Measurements from ENCODE around the gene IGLL1.

DNA sequence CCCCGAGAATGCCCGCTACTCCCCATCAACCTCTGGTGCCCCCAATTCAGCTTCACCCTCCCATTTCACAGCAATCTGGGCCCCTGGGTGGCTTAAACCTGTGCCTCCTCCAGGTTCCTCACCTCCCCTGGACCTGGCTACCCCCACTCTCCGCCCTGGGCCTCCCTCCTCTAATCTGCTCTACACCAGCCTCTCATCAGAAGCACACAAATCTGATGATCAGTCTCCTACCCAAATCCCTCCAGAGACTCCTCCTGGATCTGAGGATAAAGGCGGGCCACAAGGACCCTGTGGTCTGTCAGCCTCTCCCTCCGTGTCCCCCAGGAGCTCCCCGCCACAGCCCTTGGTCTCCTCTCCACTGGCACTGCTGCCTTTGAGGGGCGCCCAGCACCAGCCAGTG, 23.2 kb upstream of the IGLL1 start:
- TF ChIP-seq, protein P1, sequence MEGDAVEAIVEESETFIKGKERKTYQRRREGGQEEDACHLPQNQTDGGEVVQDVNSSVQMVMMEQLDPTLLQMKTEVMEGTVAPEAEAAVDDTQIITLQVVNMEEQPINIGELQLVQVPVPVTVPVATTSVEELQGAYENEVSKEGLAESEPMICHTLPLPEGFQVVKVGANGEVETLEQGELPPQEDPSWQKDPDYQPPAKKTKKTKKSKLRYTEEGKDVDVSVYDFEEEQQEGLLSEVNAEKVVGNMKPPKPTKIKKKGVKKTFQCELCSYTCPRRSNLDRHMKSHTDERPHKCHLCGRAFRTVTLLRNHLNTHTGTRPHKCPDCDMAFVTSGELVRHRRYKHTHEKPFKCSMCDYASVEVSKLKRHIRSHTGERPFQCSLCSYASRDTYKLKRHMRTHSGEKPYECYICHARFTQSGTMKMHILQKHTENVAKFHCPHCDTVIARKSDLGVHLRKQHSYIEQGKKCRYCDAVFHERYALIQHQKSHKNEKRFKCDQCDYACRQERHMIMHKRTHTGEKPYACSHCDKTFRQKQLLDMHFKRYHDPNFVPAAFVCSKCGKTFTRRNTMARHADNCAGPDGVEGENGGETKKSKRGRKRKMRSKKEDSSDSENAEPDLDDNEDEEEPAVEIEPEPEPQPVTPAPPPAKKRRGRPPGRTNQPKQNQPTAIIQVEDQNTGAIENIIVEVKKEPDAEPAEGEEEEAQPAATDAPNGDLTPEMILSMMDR (IDR thresholded peaks at IDR 0.05): no peak
- TF ChIP-seq POLR2A (IDR thresholded peaks at IDR 0.05): no peak

All from testis (tissue), 2 donors.